Measurements from ENCODE around the gene RBM47.

- no peak for TF ChIP-seq CTCF (conservative IDR thresholded peaks at IDR 0.05 in 1 of 2, IDR thresholded peaks at IDR 0.05 in 1 of 2; ENCODE audit: low read depth in 1 of 2, low read length in 2 of 2)
- no peak for TF ChIP-seq EZH2 (IDR thresholded peaks at IDR 0.05; ENCODE audit: low read length, missing control alignments)
These were observed 207.6 kb downstream of the RBM47 start for GRCh38 chr4:40421839-40422708.
